Measurements from ENCODE around the gene HLA-F.

- TF ChIP-seq CTCF (IDR thresholded peaks at IDR 0.05; ENCODE audit: low read length) (no peak), EZH2 (optimal IDR thresholded peaks at IDR 0.05; ENCODE audit: low read depth, low read length) (no peak)
Measured at GRCh38 chr6:29675561-29675960, 47.7 kb upstream of the HLA-F start.
